OCI-LY7 (cell line): ENCODE data around the gene FCHSD2.

Experiments
- CTCF ChIP-seq: fragments of 200-600 bp; sonication (generic); conservative IDR thresholded peaks from 2 replicates; pipeline ENCODE4 v1.5.1; 2014; ENCODE audit warnings: mild to moderate bottlenecking, antibody characterized with exemption, low read length, moderate library complexity, mixed read lengths
- EZH2phosphoT487 ChIP-seq: fragments of 200-600 bp; sonication (generic); IDR thresholded peaks from 2 replicates; pipeline ENCODE4 v1.6.1; 2018; ENCODE audit warnings: low read depth, borderline replicate concordance, mild to moderate bottlenecking, mixed run types, antibody characterized with exemption, low read length, moderate library complexity, mixed read lengths

DNA sequence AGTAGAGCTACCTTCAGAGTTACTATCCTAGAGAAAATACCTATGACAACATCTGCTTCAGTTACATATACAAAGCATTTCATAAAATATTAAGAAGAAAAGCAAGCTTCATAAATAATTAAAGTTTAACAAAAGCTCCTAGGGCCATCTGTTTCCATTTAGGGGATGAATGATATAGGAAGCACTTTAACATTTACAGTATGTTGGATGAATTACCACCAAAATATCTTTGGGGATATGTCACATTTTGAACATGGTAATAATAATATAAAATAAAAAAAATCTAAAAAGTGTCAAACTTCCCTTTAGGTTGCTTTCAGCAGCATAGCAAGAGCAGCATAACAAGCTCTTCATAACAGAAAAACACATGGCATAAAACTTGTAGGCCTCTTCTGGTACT is 223.3 kb downstream of the FCHSD2 start:
- TF ChIP-seq CTCF (no peak), EZH2phosphoT487 (no peak)
